ENCODE measurements around the gene TEX2. TPM values are rescaled to one million over a fixed set of nuclear protein-coding genes. Genes with fewer than 3 reads are reported as not detected.

Gene TEX2
- total RNA-seq, 4 donors from 2014 or later, result 35.5 to 41.3 (median 36.9) TPM

DNA sequence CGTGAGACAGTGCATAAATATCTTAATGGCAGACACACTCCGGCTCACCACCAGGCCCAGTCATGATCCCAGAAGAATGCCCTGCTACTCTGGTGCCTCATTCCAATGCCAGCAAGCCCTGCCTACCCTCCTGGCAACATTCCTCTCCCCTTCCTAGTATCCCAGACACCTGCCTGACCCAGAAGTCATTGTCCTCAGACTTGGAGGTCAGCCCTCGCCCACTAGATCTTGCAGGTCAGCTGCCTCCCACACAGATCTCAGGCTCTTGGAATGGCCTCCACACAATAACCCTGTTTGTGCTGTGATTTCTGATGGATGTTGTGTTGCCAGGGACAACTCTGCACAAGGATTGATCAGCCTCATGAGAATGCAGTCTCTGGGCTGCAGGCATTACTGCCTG lies 1.8 kb upstream of the TEX2 start:
- Histone ChIP-seq H3K36me3 (no peaks in the 10 kb centered on the region), H3K27me3 (no peaks in the 10 kb centered on the region), H3K9me3 (no peaks in the 10 kb centered on the region), H3K4me3 (no peak overlapping the region), H3K27ac (no peak overlapping the region), H3K4me1 (peaks cover 27% of the 10 kb centered on the region)
- no peak for DNase-seq (ENCODE audit: low spot score in 2 of 2)
- TF ChIP-seq EP300 (IDR thresholded peaks at IDR 0.05) (no peak), POLR2A (IDR thresholded peaks at IDR 0.05) (no peak), POLR2AphosphoS5 (IDR thresholded peaks at IDR 0.05) (no peak)
- TF ChIP-seq, protein P1, sequence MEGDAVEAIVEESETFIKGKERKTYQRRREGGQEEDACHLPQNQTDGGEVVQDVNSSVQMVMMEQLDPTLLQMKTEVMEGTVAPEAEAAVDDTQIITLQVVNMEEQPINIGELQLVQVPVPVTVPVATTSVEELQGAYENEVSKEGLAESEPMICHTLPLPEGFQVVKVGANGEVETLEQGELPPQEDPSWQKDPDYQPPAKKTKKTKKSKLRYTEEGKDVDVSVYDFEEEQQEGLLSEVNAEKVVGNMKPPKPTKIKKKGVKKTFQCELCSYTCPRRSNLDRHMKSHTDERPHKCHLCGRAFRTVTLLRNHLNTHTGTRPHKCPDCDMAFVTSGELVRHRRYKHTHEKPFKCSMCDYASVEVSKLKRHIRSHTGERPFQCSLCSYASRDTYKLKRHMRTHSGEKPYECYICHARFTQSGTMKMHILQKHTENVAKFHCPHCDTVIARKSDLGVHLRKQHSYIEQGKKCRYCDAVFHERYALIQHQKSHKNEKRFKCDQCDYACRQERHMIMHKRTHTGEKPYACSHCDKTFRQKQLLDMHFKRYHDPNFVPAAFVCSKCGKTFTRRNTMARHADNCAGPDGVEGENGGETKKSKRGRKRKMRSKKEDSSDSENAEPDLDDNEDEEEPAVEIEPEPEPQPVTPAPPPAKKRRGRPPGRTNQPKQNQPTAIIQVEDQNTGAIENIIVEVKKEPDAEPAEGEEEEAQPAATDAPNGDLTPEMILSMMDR (IDR thresholded peaks at IDR 0.05), result no peak
- WGBS, result 56% methylated on average over 3 of the region's 3 CpGs

GRCh38 chr17:64262198-64262999 lies 661 bp downstream of the TEX2 start:
- Histone ChIP-seq H3K9me3 (no peaks in the 10 kb centered on the region), H3K4me3 (peak overlapping the region; percentile 95), H3K27ac (peak overlapping the region; percentile 93), H3K27me3 (no peaks in the 10 kb centered on the region), H3K4me1 (peaks cover 30% of the 10 kb centered on the region), H3K36me3 (no peaks in the 10 kb centered on the region)
- WGBS, result 4% methylated on average over 8 of the region's 59 CpGs
- TF ChIP-seq EP300 (IDR thresholded peaks at IDR 0.05), result no peak
- TF ChIP-seq POLR2AphosphoS5 (IDR thresholded peaks at IDR 0.05), result no peak
- TF ChIP-seq POLR2A (IDR thresholded peaks at IDR 0.05), result no peak
- TF ChIP-seq, protein P1 (IDR thresholded peaks at IDR 0.05), result no peak
- peak; percentile 78 to 90 for DNase-seq (ENCODE audit: low spot score in 2 of 2)

GRCh38 chr17:64261417-64262145 lies 1.5 kb downstream of the TEX2 start:
- Histone ChIP-seq H3K27ac (peak overlapping the region; percentile 93), H3K9me3 (no peaks in the 10 kb centered on the region), H3K27me3 (no peaks in the 10 kb centered on the region), H3K4me1 (peaks cover 35% of the 10 kb centered on the region), H3K36me3 (no peaks in the 10 kb centered on the region), H3K4me3 (peak overlapping the region; percentile 95)
- TF ChIP-seq POLR2A (IDR thresholded peaks at IDR 0.05), result no peak
- no peak for TF ChIP-seq POLR2AphosphoS5 (IDR thresholded peaks at IDR 0.05)
- no peak for TF ChIP-seq EP300 (IDR thresholded peaks at IDR 0.05)
- TF ChIP-seq, protein P1 (IDR thresholded peaks at IDR 0.05), result no peak
- WGBS, result 58% methylated on average over 6 of the region's 6 CpGs
- DNase-seq (ENCODE audit: low spot score in 2 of 2), result no peak

GRCh38 chr17:64260886-64261285 lies 2.2 kb downstream of the TEX2 start:
- Histone ChIP-seq H3K9me3 (no peaks in the 10 kb centered on the region), H3K4me3 (no peak overlapping the region), H3K36me3 (no peaks in the 10 kb centered on the region), H3K4me1 (peaks cover 37% of the 10 kb centered on the region), H3K27ac (no peak overlapping the region), H3K27me3 (no peaks in the 10 kb centered on the region)
- DNase-seq (ENCODE audit: low spot score in 2 of 2), result no peak
- TF ChIP-seq POLR2AphosphoS5 (IDR thresholded peaks at IDR 0.05), result no peak
- TF ChIP-seq POLR2A (IDR thresholded peaks at IDR 0.05), result no peak
- TF ChIP-seq, protein P1 (IDR thresholded peaks at IDR 0.05), result no peak
- no peak for TF ChIP-seq EP300 (IDR thresholded peaks at IDR 0.05)
- WGBS, result 49% methylated on average over 1 of the region's 1 CpG

DNA sequence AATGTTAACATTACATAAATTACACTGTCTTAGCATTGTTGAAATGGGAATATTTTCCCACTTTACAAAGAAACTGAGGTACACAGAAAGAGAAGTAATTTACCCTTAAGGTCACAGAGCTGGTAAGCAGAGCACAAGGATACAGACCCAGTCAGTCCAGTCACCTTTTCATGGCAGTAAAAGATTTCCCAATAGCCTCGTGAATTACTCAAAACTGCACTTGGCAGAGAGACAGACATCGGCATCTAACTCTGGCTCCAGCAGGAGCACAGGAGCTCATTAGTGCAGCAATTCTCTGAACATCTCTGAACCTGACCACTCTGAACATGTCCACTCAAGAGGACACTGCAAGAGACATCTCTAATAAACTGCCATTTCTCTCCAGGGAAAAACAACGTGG lies 3.1 kb downstream of the TEX2 start:
- DNase-seq (ENCODE audit: low spot score in 2 of 2), result no peak
- no peaks in the 10 kb centered on the region for H3K36me3 ChIP-seq
- TF ChIP-seq EP300 (IDR thresholded peaks at IDR 0.05) (no peak), POLR2A (IDR thresholded peaks at IDR 0.05) (no peak), POLR2AphosphoS5 (IDR thresholded peaks at IDR 0.05) (no peak)
- TF ChIP-seq, protein P1 (IDR thresholded peaks at IDR 0.05), result no peak
- H3K4me3 ChIP-seq, result no peak overlapping the region
- no peak overlapping the region for H3K27ac ChIP-seq
- H3K4me1 ChIP-seq, result peaks cover 37% of the 10 kb centered on the region
- no peaks in the 10 kb centered on the region for H3K27me3 ChIP-seq
- no peaks in the 10 kb centered on the region for H3K9me3 ChIP-seq
- 37% methylated on average over 3 of the region's 3 CpGs for WGBS
